GM12874 (cell line): ENCODE results near the gene PFN3.
A peak's percentile ranks its signal among the peaks of the same experiment; 100 is the strongest.

Experiments used
- CTCF ChIP-seq: IDR thresholded peaks from 2 replicates; pipeline ENCODE4 v1.5.1; 2011; ENCODE audit warnings: low read depth, mild to moderate bottlenecking, control low read depth, low read length, moderate library complexity; ENCODE audit not compliant: insufficient read depth

PFN3 gene

GRCh38 chr5:177383181-177383580 lies 17.3 kb downstream of the PFN3 start:
- TF ChIP-seq CTCF: no peak

GRCh38 chr5:177382423-177383029 lies 17.9 kb downstream of the PFN3 start:
- TF ChIP-seq CTCF: peak; percentile 43; the same call in 1 of the 2 replicates

GRCh38 chr5:177380805-177381126 lies 19.7 kb downstream of the PFN3 start:
- no peak for TF ChIP-seq CTCF

- no peak for TF ChIP-seq CTCF
Measured at GRCh38 chr5:177378884-177379883, 21.3 kb downstream of the PFN3 start.

- TF ChIP-seq CTCF: no peak
Measured at GRCh38 chr5:177377851-177378776, 22.3 kb downstream of the PFN3 start.

- TF ChIP-seq CTCF: no peak
Measured at GRCh38 chr5:177376107-177376506, 24.4 kb downstream of the PFN3 start.

- no peak for TF ChIP-seq CTCF
Measured at GRCh38 chr5:177374211-177374610, 26.2 kb downstream of the PFN3 start.
